NK-92 treated with Interleukin-12 subunit alpha and Interleukin-12 subunit beta, amount 100 ng/mL, for 24 hours (cell line): ENCODE results near the gene EEF1AKMT1.
"Not testable (repeated sequence)": the region's sequence is repeated elsewhere in the genome, so short reads cannot be mapped to it uniquely, and the experiment has no call there.

Experiments used
- DNase-seq: peaks from one replicate; lab custom pipeline; 2025; lab: John Stamatoyannopoulos, UW

Gene EEF1AKMT1

DNA sequence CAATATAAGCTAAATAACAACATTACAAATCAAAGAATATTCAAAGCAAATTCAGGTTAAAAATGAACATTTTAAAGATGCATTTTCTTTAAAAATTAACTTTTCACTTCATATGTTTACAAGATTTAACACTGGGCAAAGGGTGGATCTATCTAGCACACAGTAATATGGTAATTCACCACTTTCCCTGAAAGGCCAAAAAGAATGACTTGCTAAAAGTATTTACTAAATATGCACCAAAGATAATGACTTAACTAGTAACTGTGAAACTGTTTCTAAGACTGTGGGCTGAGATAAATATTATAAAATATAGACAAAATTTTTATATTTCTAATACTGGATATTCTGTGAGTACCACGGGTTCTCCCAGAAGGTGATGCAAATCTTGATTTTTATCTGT, 4.5 kb upstream of the EEF1AKMT1 start:
- no peak for DNase-seq

DNA sequence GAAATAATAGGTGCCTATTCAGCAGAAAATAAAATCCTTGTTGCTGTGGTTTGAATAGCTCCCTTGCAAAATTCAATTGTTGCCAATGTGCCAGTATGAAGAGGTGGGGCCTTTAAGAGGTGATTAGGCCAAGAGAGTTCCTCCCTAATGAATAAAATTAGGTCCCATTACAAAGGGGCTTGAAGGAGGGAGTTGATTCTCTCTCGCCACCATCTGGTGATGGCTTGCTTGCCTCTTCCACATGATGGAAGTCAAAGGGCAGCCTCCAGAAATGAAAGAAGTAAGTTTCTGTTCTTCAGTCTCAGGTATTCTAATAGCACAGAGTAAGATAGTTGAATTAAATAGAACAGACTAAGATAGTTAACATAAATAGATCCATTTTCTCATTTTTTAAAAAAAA, 3.0 kb upstream of the EEF1AKMT1 start:
- DNase-seq, result no peak

DNA sequence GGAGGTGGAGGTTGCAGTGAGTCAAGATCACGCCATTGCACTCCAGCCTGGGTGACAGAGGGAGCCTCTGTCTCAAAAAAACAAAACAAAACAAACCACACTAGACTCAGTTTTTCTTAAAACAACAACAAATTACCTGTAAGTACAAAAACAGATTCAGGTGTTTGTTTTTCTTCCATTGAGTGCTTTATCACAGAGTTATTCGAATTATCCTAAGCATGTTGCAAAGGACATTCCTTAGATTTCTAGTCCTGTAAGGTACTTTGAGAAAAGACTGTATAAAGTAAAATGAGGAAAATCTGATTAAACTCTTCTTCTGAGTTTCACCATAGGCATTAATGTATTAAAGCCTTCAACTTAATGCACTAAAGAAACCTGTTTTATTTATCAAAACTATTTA, 2.2 kb upstream of the EEF1AKMT1 start:
- DNase-seq, result no peak

DNA sequence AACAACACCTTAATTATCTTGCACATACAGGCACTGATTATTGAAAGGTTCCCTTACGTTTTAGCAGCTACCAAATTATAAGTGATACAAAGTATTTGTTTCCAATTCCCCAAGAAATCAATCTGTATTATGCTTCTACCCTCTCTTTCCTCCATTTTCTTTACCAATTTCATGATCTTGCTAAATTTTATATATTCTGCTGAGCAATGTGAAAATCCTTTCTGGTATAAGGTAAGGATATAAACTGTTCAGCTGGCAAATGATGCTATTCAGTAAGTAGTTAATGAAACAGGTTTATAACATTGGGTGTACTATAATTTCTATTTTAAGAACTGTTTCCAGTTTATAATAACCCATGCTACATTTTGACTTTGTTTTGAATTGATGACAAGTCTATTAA, 985 bp upstream of the EEF1AKMT1 start:
- DNase-seq, result no peak

DNA sequence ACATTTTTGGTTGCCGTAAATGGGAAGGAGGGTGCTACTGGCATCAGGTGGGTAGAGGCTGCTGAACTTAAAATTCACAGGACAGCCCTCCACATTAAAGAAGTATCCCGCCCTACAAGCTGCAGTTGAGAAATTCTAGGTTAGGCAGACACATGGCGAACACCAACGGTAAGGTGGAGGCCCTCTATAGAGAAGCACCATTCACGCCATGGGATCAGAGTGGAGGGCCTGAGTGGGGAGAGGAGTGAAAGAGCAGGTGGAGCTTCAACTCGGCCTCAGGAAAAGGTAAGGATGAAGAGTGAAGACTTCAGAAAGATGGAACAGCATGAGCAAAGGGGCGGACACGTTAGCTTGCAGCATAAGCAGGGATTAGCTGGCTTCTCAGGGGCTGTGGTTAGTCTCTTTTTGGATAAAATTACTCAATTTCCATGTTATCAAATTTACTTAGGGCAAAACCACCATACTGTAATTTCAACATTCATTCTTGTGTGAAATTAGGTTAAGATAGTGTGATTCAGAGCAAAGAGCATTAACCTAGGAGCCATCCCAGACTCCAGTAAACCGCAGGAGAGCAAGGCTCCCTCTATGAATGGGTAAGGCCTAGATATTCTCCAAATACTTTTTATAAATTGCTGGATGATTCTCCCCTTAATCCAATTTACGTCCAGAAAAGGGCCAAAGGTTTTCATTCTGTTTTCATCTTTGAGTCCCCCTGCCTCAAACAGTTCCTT, 1.2 kb downstream of the EEF1AKMT1 start:
- no peak for DNase-seq

DNA sequence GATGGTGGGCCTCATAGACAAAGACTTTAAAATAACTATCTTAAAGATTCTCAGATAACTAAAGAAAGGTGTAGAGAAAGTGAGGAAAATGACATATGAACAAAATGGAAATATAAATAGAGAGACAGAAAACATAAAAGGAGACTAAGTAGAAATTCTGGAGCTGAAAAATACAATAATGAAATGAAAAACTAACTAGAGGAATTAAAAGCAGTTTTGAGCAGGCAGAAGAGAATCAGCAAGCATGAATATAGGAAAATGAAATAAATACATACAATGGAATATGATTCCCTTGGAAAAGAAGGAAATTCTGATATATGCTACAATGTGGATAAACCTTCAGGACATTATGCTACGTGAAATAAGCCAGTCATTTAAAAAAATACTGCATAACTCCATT, 3.9 kb downstream of the EEF1AKMT1 start:
- no peak for DNase-seq

DNA sequence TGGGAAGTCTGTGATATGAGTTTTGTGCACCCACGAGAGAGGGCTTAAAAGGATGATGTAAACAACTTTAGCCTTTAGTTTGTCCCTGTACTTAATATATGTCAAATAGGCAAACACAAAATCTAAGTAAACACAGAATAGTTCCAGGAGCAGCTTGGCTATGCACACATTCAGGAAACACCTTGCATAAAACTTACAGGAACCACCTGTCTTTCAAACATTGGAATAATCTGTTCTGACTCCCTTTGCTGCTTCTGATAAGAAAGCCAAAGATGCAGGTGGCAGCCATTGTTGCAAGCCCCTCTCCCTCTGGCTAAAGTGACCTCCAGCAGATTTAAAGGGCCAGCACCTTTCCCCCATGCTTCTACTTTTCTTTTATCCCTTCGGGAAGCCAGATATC, 4.7 kb downstream of the EEF1AKMT1 start:
- no peak for DNase-seq

DNA sequence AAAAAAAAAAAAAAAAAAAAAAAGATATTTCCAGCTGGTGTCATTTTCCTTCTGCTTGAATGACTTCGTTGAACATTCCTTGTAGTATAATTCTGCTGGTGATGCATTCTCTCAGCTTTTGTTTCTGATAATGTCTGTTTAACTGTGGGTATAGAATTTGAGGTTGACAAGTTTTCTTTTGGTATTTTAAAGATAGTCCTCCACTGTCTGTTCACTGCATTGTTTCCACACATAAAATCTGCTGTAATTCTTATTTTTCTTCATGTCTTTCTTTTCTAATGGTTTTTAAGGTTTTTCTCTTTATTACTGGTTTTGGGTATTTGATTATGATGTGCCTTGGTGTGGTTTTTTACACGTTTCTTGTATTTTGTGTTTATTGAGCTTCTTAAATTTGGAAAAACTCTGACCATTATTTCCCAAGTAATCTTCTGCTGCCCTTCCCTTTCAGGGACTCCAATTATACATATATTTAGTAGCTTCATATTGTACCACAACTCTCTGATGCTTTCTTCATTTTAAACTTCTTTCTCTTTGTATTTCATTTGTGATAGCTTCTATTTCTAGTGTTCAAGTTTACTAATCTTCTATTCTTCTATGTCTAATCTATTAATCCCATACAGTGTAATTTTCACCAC, 6.3 kb downstream of the EEF1AKMT1 start:
- no peak for DNase-seq

DNA sequence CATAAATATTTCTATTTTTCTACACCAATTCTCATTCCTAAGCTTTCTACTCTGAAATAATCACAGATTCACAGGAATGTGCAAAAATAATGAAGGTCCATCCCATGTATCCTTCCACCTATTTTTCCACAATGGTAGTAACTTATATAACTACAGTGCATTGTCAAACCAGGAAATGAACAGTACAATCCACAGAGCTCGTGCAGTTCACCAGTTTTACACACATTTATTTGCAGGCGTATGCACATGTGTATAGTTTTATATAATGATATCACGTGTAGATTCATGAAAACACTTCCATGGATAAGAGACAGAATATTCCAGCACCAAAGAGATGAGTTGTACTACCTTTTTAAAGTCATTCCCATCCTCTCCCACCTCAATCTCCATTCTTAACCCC, 12.9 kb downstream of the EEF1AKMT1 start:
- DNase-seq, result no peak

DNA sequence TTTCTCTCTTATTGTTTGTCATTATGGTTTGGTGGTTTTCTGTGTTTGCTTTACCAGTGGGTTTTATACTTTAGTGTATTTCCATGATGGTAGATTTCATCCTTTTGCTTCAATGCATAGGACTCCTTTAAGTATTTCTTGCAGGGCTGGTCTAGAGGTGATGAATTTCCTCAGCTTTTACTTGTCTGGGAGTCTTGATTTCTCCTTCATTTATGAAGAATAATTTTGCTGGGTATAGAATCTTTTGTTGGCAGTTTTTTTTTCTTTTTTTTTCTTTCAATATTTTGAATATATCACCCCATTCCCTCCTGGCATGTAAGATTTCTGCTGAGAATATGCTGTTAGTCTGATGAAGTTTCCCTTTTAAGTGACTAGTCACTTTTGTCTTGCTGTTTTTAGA, 19.8 kb downstream of the EEF1AKMT1 start:
- no peak for DNase-seq

DNA sequence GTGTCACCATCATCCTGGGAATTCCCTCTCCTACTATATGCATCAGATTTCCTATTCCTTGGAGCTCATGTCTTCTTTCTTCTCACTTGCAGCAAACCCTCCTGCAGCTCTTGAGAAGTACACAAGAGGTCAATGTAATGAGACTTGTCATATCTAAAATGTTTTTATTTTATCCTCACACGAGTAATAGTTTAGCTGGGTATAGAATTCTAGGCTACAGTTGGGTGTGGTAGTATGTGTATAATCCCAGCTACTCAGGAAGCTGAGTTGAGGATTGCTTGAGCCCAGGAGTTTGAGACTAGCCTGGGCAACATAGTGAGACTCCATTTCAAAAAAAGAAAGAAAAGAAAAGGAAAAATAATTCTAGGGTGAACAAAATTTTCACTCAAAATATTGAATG, 24.4 kb downstream of the EEF1AKMT1 start:
- DNase-seq, result no peak

DNA sequence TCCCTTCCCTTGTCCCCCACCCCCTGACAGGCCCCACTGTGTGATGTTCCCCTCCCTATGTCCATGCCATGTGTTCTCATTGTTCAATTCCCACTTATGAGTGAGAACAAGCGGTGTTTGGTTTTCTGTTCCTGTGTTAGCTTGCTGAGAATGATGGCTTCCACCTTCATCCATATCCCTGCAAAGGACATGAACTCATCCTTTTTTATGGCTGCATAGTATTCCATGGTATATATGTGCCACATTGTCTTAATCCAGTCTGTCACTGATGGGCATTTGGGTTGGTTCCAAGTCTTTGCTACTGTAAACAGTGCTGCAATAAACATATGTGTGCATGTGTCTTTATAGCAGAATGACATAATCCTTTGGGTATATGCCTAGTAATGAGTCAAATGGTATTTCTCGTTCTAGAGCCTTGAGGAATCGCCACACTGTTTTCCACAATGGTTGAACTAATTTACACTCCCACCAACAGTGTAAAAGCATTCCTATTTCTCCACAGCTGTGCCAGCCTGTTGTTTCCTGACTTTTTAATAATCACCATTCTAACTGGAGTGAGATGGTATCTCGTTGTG, 29.8 kb downstream of the EEF1AKMT1 start:
- DNase-seq, result not testable (repeated sequence)

DNA sequence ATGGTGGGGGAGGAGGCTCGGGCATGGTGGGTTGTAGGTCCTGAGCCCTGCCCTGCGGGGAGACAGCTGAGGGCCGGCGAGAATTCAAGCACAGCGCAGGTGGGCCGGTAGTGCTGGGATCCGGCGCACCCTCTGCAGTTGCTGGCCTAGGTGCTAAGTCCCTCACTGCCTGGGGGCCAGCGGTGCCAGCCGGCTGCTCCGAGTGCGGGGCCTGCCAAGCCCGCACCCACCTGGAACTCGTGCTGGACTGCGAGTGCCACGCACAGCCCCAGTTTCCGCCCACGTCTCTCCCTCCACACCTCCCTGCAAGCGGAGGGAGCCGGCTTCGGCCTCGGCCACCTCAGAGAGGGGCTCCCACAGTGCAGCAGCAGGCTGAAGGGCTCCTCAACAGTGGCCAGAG, 33.7 kb downstream of the EEF1AKMT1 start:
- no peak for DNase-seq

DNA sequence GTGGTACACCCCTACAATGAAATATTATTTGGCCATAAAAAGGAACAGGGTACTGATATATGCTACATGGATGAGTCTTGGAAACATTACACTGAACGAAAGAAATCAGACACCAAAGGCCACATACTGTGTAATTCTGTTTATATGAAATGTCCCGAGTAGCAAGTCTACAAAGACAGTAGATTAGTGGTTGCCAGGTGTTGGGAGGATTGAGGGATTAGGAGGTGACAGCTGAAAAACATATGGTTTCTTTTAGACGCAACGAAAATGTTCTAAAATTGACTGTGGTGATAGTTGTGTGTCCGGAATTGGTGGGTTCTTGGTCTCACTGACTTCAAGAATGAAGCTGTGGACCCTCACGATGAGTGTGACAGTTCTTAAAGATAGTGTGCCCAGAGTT, 35.1 kb downstream of the EEF1AKMT1 start:
- DNase-seq, result no peak

DNA sequence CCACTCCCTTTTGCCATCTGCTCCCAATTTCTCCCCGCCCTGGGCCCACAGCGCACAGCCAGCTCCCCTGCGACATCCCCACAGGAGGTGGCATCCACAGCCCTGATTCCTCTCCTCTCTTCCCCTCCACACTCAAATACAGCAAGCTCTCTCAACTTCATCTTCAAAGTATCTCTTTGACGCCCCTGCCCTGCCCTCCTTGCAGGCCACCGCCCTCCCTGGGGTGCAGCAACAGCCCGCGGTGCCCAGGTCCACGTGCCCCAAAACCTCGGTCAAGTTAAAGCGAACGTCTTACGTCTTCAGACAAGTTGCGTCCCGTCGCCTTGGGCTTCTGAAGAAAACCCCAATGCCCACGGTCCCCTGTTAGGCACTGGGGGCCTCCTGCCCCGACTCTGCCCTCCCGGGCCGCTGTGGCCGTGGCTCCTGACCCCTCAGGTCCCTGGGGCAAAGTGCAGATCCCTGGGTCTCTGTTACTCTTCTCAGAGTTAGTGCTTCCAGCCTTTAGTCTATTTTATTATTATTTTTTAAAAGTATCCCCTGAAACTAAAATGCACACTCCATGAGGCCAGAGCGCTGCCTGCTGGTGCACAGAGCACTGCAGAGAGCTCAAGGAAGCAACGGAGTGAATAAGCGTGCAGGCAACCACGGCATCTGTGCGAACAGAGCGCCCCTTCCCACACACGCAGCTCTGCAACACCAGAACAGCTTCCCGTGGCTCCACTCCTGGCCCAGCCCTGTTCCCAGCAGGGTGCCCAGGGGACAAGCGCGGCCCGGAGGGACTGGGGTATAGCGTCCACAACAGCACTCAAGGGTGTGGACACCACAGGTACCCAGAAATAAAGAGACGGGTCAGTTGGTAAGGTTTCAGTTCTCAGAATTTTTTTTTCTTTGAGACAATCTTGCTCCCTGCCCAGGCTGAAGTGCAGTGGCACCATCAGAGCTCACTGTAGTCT, 43.9 kb downstream of the EEF1AKMT1 start:
- DNase-seq, result no peak

DNA sequence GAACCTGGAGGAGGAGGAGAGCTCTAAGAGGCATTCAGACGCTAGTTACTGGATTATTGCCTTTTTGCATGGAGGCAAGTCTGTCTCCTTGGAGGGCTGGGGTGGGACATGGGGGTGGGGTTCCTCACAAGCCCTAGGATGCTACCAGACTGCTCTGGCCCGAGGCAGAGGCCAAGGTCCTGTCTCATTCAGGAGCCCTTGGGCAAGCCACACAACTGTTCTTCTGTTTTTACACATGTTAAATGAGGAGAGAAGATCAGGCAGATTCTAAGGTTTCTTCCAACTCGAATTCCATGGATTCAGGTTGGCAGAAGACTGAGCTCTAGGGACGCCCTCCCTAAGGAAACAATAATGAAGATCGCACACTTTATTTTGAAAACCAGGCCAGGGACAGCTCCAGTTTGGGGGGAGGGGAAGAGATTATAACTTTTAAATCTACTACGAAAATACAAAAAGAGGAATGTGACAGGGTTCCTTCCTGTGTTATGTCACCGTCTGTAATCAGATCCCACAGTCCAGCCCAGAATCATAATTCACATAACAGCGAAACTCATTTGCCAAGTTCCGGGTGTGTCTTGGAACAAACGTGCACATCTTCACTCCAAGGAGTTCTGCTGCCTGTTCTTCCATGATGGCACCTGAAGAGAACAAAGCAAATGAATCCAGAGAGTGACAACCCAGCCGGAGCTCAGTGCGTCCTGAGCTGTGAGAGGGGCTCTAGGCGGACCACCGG, 45.0 kb downstream of the EEF1AKMT1 start:
- no peak for DNase-seq

DNA sequence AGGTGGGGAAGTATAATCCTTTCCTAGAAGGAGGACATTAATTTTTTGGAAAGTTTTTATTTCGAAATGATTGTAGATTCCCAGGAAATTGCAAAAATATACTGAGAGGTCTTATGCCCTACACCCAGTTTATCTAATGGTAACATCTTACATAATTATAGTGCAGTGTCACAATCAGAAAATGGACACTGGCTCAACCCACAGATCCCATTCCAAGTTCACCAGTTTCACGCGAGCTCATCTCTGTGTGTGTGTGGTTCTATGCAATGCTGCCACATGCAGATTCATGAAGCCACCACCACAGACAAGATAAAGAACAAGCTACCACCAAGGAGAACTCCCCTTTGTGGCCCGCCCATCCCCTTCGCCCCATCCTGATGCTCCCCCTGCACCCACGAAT, 45.9 kb downstream of the EEF1AKMT1 start:
- DNase-seq, result no peak

DNA sequence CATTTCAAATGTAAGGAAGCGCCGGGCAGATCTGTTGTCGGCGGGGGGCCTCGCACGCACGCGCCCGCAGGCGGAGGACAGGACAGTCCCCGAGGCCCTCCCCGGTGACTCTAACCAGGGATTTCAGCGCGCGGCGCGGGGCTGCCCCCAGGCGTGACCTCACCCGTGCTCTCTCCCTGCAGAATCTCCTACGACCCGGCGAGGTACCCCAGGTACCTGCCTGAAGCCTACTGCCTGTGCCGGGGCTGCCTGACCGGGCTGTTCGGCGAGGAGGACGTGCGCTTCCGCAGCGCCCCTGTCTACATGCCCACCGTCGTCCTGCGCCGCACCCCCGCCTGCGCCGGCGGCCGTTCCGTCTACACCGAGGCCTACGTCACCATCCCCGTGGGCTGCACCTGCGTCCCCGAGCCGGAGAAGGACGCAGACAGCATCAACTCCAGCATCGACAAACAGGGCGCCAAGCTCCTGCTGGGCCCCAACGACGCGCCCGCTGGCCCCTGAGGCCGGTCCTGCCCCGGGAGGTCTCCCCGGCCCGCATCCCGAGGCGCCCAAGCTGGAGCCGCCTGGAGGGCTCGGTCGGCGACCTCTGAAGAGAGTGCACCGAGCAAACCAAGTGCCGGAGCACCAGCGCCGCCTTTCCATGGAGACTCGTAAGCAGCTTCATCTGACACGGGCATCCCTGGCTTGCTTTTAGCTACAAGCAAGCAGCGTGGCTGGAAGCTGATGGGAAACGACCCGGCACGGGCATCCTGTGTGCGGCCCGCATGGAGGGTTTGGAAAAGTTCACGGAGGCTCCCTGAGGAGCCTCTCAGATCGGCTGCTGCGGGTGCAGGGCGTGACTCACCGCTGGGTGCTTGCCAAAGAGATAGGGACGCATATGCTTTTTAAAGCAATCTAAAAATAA, 52.1 kb downstream of the EEF1AKMT1 start:
- no peak for DNase-seq

DNA sequence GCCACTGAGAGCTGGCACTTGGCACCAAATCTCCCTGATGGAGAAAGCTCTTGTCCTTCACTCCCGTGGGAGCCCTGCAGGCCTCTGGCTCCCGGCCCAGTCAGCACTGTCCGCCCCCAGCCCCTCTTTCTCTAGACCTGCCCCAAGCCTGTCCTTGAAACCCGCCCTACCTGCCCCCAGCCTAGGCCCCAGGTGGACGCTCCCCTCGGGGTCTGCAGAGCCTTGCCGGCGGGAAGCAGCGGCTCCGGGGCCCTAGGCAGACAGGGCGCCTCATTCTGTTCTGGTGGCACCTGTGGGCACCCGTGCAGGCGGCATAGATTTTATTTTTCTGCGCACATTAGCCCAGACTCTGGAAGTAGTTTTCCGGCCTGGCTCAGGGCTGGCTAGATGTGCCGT, 52.7 kb downstream of the EEF1AKMT1 start:
- no peak for DNase-seq

DNA sequence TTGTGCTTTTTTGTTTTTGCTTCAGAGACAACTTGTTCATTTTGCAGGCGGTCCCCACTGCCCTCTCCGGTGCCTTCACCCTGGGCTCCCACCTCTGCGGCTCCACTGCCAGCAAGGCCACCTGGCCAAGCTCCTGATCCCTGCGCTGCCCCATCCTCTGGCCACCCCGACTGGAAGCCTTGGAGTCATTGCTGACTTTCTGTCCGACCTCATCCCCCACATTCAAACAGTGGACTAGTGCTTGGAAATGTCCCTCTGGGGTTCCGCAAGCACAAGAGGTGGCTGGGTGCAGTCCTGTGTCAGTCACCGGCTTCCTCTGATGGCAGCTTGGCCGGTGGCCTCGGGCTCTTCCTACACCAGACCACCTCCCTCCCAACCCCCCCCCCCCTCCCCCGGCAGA, 53.3 kb downstream of the EEF1AKMT1 start:
- no peak for DNase-seq

DNA sequence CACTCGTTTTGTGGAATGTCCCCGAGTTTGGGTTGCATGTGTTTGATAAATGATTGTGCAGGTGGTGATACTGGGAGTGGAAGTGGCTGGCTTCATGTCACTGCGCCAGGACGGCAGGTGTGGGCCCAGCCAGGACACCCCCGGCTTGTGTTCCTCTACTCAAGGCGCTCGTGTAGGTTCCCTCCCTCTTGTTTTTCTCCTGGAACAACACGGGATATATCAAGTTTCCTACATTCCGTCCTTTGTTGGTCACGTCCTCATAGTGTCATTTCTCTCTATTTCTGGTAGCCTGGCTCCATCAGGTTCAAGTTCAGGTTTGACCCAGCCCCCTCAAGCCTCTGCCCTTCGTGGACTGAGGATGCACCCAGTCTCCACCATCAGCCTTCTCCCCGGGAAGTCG, 54.0 kb downstream of the EEF1AKMT1 start:
- no peak for DNase-seq
